Measurements from ENCODE around the gene OR9Q2. TPM values are rescaled to one million over a fixed set of nuclear protein-coding genes. Genes with fewer than 3 reads are reported as not detected.
"Not testable (repeated sequence)": the region's sequence is repeated elsewhere in the genome, so short reads cannot be mapped to it uniquely, and the experiment has no call there.

OR9Q2 gene
- 0.96 TPM for total RNA-seq (ENCODE audit: insufficient read depth, low replicate concordance)

GRCh38 chr11:58188770-58189169, at the start of gene OR9Q2:
Gene OR9Q2, plus strand, starts transcription at chr11:58189070. Its CDS starts 1,421 bp downstream, at chr11:58190491.
- no peak for DNase-seq (ENCODE audit: low spot score)

- DNase-seq (ENCODE audit: low spot score), result no peak
Measured at GRCh38 chr11:58142761-58143160, 46.1 kb upstream of the OR9Q2 start.

GRCh38 chr11:58152781-58153180, 36.1 kb upstream of the OR9Q2 start:
- DNase-seq (ENCODE audit: low spot score), result no peak

GRCh38 chr11:58164389-58164788, 24.5 kb upstream of the OR9Q2 start:
- no peak for DNase-seq (ENCODE audit: low spot score)

- DNase-seq (ENCODE audit: low spot score), result no peak
Measured at GRCh38 chr11:58164990-58165389, 23.9 kb upstream of the OR9Q2 start.

GRCh38 chr11:58165504-58166106, 23.3 kb upstream of the OR9Q2 start:
- DNase-seq (ENCODE audit: low spot score), result no peak

- DNase-seq (ENCODE audit: low spot score), result no peak
Measured at GRCh38 chr11:58177409-58178054, 11.3 kb upstream of the OR9Q2 start.

GRCh38 chr11:58178444-58178843, 10.4 kb upstream of the OR9Q2 start:
- no peak for DNase-seq (ENCODE audit: low spot score)

GRCh38 chr11:58179648-58180047, 9.2 kb upstream of the OR9Q2 start:
- no peak for DNase-seq (ENCODE audit: low spot score)

GRCh38 chr11:58186938-58187337, 1.9 kb upstream of the OR9Q2 start:
- no peak for DNase-seq (ENCODE audit: low spot score)

- no peak for DNase-seq (ENCODE audit: low spot score)
Measured at GRCh38 chr11:58192229-58192628, 3.4 kb downstream of the OR9Q2 start.

- DNase-seq (ENCODE audit: low spot score), result no peak
Measured at GRCh38 chr11:58193391-58193790, 4.5 kb downstream of the OR9Q2 start.

GRCh38 chr11:58195939-58196338, 7.1 kb downstream of the OR9Q2 start:
- DNase-seq (ENCODE audit: low spot score), result no peak

- DNase-seq (ENCODE audit: low spot score), result no peak
Measured at GRCh38 chr11:58199271-58199670, 10.4 kb downstream of the OR9Q2 start.

GRCh38 chr11:58204042-58204441, 15.2 kb downstream of the OR9Q2 start, which contains the start of gene OR1S2:
Gene OR1S2, minus strand, starts transcription at chr11:58204142. Its CDS starts 0 bp downstream, at chr11:58204142.
- DNase-seq (ENCODE audit: low spot score), result no peak

GRCh38 chr11:58212420-58212819, 23.6 kb downstream of the OR9Q2 start, which contains the start of gene OR1S1:
Gene OR1S1, plus strand, starts transcription at chr11:58212720.
- not testable (repeated sequence) for DNase-seq (ENCODE audit: low spot score)

- no peak for DNase-seq (ENCODE audit: low spot score)
Measured at GRCh38 chr11:58216476-58216875, 27.6 kb downstream of the OR9Q2 start.

- DNase-seq (ENCODE audit: low spot score), result no peak
Measured at GRCh38 chr11:58222721-58223120, 33.9 kb downstream of the OR9Q2 start.

- DNase-seq (ENCODE audit: low spot score), result no peak
Measured at GRCh38 chr11:58227956-58228615, 39.2 kb downstream of the OR9Q2 start.

Data from umbilical cord (tissue), 2 donors.